GM10248 (cell line): ENCODE data around the gene DIP2C.

Experiments
- CTCF ChIA-PET: fragments of 300-600 bp; sonication (Branson Sonifier 250); formaldehyde crosslinking; extraction: SDS; loops from one replicate; lab custom pipeline; 2021; ENCODE audit warnings: antibody characterized with exemption; lab: Yijun Ruan, JAX
- POLR2A ChIA-PET: fragments of 350-650 bp; sonication (Branson Sonifier 250); formaldehyde crosslinking; extraction: SDS; loops from one replicate; lab custom pipeline; 2020; ENCODE audit warnings: antibody characterized with exemption; lab: Yijun Ruan, JAX
- DNase-seq: peaks from one replicate; pipeline ENCODE4 v3.0.0; 2012; ENCODE audit errors: extremely low spot score
- TF ChIP-seq, protein P1 (sequence below): IDR thresholded peaks from 2 replicates; pipeline ENCODE4 v1.5.1; 2012; ENCODE audit warnings: mild to moderate bottlenecking, low read depth; ENCODE audit errors: extremely low read depth, missing control alignments, control extremely low read depth

The DIP2C gene

DNA sequence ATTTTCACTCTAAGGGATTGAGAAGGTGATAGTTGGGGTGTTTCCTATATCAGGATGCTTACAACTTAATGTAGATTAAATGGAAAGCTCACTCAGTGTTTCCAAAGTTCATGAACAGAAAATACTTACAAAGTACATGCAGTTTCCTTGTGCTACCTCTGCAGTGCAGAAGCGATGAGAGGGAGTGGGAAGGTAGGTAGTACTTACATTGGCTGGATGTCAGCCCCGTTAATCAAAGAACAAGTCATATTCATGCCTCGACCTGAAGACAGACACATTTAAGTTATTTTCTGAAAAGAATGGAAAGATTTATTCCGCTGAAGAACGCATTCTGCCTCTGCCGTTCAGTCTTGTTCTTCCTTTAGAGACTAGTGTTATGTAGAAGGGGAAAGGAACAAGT, 461.1 kb downstream of the DIP2C start:
- POLR2A ChIA-PET = no interaction called here
- CTCF ChIA-PET = no interaction called here
- no peak for DNase-seq
- TF ChIP-seq, protein P1, sequence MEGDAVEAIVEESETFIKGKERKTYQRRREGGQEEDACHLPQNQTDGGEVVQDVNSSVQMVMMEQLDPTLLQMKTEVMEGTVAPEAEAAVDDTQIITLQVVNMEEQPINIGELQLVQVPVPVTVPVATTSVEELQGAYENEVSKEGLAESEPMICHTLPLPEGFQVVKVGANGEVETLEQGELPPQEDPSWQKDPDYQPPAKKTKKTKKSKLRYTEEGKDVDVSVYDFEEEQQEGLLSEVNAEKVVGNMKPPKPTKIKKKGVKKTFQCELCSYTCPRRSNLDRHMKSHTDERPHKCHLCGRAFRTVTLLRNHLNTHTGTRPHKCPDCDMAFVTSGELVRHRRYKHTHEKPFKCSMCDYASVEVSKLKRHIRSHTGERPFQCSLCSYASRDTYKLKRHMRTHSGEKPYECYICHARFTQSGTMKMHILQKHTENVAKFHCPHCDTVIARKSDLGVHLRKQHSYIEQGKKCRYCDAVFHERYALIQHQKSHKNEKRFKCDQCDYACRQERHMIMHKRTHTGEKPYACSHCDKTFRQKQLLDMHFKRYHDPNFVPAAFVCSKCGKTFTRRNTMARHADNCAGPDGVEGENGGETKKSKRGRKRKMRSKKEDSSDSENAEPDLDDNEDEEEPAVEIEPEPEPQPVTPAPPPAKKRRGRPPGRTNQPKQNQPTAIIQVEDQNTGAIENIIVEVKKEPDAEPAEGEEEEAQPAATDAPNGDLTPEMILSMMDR = no peak

DNA sequence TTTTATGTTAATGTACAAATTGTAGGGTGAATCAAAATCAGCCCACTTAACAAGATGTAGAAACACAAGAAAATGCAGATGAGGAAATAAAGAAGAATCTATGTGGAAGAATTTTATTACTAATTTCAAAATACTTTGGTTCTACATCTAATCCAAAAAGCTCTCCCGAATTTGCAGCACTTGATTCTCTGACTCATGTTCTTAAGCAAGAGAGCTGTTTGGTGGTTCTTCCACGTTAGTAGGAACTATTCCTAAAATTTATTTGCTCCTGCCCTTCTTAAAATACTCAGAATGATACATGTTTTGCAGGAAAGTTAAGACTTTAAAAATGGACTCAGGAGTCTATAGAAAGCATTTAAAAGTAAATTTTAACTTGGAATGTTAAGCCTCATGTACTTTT, 462.5 kb downstream of the DIP2C start:
- TF ChIP-seq, protein P1 = no peak
- ChIA-PET CTCF (interaction anchor here (1.0 to 1.2 kb wide), 2 partner anchors 29 to 75 kb away, joined by 3 read pairs; no protein-coding TSS in a partner anchor), POLR2A (no interaction called here)
- no peak for DNase-seq

DNA sequence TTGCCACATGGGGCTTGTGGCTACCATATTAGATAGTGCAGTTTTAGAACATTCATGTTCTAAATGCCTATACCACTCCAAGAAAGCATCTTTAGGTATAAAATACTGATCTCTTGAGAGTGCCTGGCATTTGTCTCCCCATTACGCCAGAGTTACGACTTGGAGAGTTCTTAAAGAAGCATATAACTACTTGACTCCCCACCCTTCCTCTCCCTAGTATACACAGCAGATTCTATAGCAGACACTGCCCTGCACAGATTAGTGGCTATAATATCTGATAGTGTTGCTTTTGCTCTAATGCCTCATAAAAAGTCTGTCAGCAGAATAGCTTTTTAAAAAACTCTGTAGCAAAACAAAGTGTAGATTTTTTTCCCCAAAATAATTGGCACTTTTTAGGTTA, 463.4 kb downstream of the DIP2C start:
- ChIA-PET CTCF (no interaction called here), POLR2A (no interaction called here)
- no peak for DNase-seq
- TF ChIP-seq, protein P1 = no peak

DNA sequence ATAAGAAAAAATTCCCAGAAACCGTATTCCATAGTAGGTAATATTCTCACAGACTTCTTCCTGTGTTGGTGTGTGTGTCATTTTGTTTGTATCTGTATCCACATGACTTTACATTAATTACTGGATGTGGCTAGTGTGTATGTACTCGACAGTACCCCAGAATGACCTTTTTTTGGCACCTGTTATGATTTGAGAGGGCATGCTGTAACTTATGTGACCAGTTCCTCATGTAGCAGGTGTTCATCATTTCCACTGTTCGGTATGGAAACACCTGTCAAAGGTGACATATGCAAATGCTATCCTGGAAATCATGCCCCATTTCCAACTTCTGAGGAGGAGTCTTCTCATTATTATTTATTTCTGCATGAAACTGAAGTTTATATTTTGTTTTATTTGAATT, 464.9 kb downstream of the DIP2C start:
- ChIA-PET CTCF (interaction anchor here (1.2 kb wide), 1 partner anchor 23 kb away, joined by 4 read pairs; no protein-coding TSS in a partner anchor), POLR2A (no interaction called here)
- TF ChIP-seq, protein P1 = no peak
- DNase-seq = no peak
